NT2/D1 (cell line): ENCODE results near the gene HEG1.

Experiments used
- YY1 ChIP-seq: IDR thresholded peaks from 2 replicates; pipeline ENCODE4 v1.6.1; 2011; ENCODE audit not compliant: insufficient read length, insufficient read depth
- ZNF274 ChIP-seq: IDR thresholded peaks from 2 replicates; pipeline ENCODE4 v1.6.1; 2011; ENCODE audit warnings: mild to moderate bottlenecking, low read depth, low read length

DNA sequence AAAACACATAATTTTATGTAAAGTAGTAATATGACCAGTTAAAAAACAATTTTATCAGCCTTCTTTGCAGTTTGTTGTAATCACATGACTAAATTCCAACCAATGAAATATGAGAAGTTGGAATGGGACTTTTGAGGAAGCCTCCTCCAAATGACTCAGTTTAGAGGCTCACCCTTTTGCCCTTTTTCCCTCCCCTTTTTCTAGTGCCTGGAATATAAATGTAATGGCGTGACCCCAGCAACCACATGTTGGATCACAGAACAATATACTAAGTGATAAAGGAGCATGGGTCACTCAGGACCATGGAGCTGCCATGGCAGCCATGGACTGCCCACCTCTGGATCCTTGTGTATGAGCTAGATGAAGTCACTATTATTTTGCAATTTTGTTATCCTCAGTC is 48.8 kb upstream of the HEG1 start:
- TF ChIP-seq ZNF274 (no peak), YY1 (no peak)
